Endothelial cell of umbilical vein (primary cell): Measurements from ENCODE around the gene CERS5.

Source experiments
- CTCF ChIP-seq, 2 donors: IDR thresholded peaks; 1 replicate in 1 of 2; 2 replicates in 1 of 2; pipeline ENCODE4 v1.5.1; 2011; ENCODE audit warnings: low read length in 2 of 2, mild to moderate bottlenecking in 2 of 2, moderate library complexity in 2 of 2, control low read depth in 1 of 2, inconsistent platforms in 1 of 2, low read depth in 1 of 2; ENCODE audit not compliant: insufficient read depth in 1 of 2; ENCODE audit errors: extremely low read depth in 1 of 2
- EZH2 ChIP-seq: IDR thresholded peaks from 2 replicates; pipeline ENCODE4 v1.6.1; 2012; ENCODE audit warnings: borderline replicate concordance, low read depth, mild to moderate bottlenecking, moderate library complexity, low read length, inconsistent platforms; ENCODE audit not compliant: severe bottlenecking
- JUN ChIP-seq: IDR thresholded peaks from 2 replicates; pipeline ENCODE4 v1.6.1; 2011; ENCODE audit warnings: borderline replicate concordance, low read depth; ENCODE audit not compliant: insufficient read length, insufficient read depth
- MAX ChIP-seq: IDR thresholded peaks from 2 replicates; pipeline ENCODE4 v1.6.1; 2011; ENCODE audit not compliant: insufficient read depth, insufficient read length
- MYC ChIP-seq: IDR thresholded peaks from one replicate; pipeline ENCODE4 v1.6.1; 2011; ENCODE audit warnings: mild to moderate bottlenecking, low read depth, low read length
- POLR2A ChIP-seq: IDR thresholded peaks from 2 replicates; pipeline ENCODE4 v1.6.1; 2012; ENCODE audit warnings: low read depth, mild to moderate bottlenecking, control low read depth, low read length

GRCh38 chr12:50185970-50186663 lies 18.9 kb upstream of the CERS5 start:
- TF ChIP-seq CTCF (IDR thresholded peaks at IDR 0.05; ENCODE audit: extremely low read depth in 1 of 2, insufficient read depth in 1 of 2, low read depth in 1 of 2, low read length in 2 of 2) (no peak), POLR2A (peak; percentile 48), EZH2 (no peak), JUN (peak; percentile 83), MAX (no peak), MYC (no peak)
